HepG2 (cell line): ENCODE results near the gene NTRK2. TPM values are rescaled to one million over a fixed set of nuclear protein-coding genes. Genes with fewer than 3 reads are reported as not detected.

Source experiments
- ATAC-seq: fragments of 200-7000 bp; cut with Tn5 transposase; 3 replicates; pipeline ENCODE4 v1.9.1; 2020; ENCODE audit warnings: mild to moderate bottlenecking, moderate library complexity
- BruUV-seq: library from RNA; stranded (reverse); fragments of 400-500 nt; replicated peaks from 2 replicates; lab custom pipeline; 2021; lab: Mats Ljungman, UMichigan
- CTCF ChIA-PET: fragments of 300-600 bp; formaldehyde crosslinking; extraction: SDS; loops from one replicate; lab custom pipeline; 2021; ENCODE audit warnings: low total read pairs, inconsistent platforms, low intra/inter-chr PET ratio; lab: Yijun Ruan, JAX
- POLR2A ChIA-PET: fragments of 350-600 bp; sonication (Branson Sonifier 250); formaldehyde crosslinking; loops from one replicate; lab custom pipeline; 2020; ENCODE audit warnings: antibody characterized with exemption, inconsistent platforms; lab: Yijun Ruan, JAX
- DNase-seq: peaks from one replicate; pipeline ENCODE4 v3.0.0-alpha.2; 2015; ENCODE audit warnings: low spot score
- FAIRE-seq: peaks from 3 replicates; lab custom pipeline; 2011; peaks lifted over from hg19 to GRCh38; lab: Jason Lieb, UNC
- H2AFZ ChIP-seq: one replicate; pipeline ENCODE4 v1.6.1; 2011; ENCODE audit warnings: low read length, inconsistent platforms
- H3K27ac ChIP-seq: fragments of 300-600 bp; 3 replicates; pipeline ENCODE4 v1.8.0; 2011; ENCODE audit warnings: mixed run types, mild to moderate bottlenecking, mixed read lengths, low read length, inconsistent platforms; ENCODE audit not compliant: insufficient read depth; ENCODE audit errors: extremely low read length
- H3K27me3 ChIP-seq, 2 experiments: fragments of 200-600 bp in 1 of 2; 2 replicates in 1 of 2; 3 replicates in 1 of 2; pipeline versions ENCODE4 v1.6.0 to v1.8.0; 2011; ENCODE audit warnings: low read length in 2 of 2, mild to moderate bottlenecking in 2 of 2, moderate library complexity in 2 of 2, inconsistent platforms in 1 of 2; ENCODE audit not compliant: insufficient read depth in 2 of 2, control insufficient read depth in 1 of 2
- H3K36me3 ChIP-seq, 2 experiments: fragments of 200-600 bp in 1 of 2; replicated peaks in 1 of 2; 2 replicates in 1 of 2; 3 replicates in 1 of 2; pipeline versions ENCODE4 v1.5.1 to v1.8.0; 2011; ENCODE audit warnings: low read length in 2 of 2, inconsistent platforms in 1 of 2; ENCODE audit not compliant: insufficient read depth in 2 of 2, control insufficient read depth in 1 of 2
- H3K4me1 ChIP-seq: 2 replicates; pipeline ENCODE4 v1.5.1; 2012; ENCODE audit warnings: low read length, inconsistent platforms; ENCODE audit not compliant: insufficient read depth
- H3K4me2 ChIP-seq: 2 replicates; pipeline ENCODE4 v1.6.0; 2011; ENCODE audit warnings: low read depth, low read length, inconsistent platforms
- H3K4me3 ChIP-seq, 3 experiments: fragments of 200-600 bp in 1 of 3; sonication (generic), shearing (Covaris generic) in 1 of 3; replicated peaks in 1 of 3; 2 replicates each; pipeline ENCODE4 v1.5.1; 2011 to 2016; ENCODE audit warnings: low read length in 3 of 3, inconsistent platforms in 2 of 3, low read depth in 2 of 3, mild to moderate bottlenecking in 2 of 3, control low read depth in 1 of 3, mixed read lengths in 1 of 3; ENCODE audit not compliant: insufficient read depth in 1 of 3
- H3K79me2 ChIP-seq: one replicate; pipeline ENCODE4 v1.6.1; 2011; ENCODE audit warnings: low read length, inconsistent platforms; ENCODE audit not compliant: insufficient read depth
- H3K9ac ChIP-seq: 2 replicates; pipeline ENCODE4 v1.6.0; 2011; ENCODE audit warnings: mild to moderate bottlenecking, low read depth, low read length, inconsistent platforms; ENCODE audit not compliant: insufficient read depth
- H3K9me3 ChIP-seq: 2 replicates; pipeline ENCODE4 v1.5.1; 2012; ENCODE audit warnings: mild to moderate bottlenecking, low read length
- H4K20me1 ChIP-seq: 2 replicates; pipeline ENCODE4 v1.6.0; 2011; ENCODE audit warnings: inconsistent platforms, mild to moderate bottlenecking, low read length, moderate library complexity; ENCODE audit not compliant: insufficient read depth
- FOSL1 ChIP-seq: sonication (generic); formaldehyde crosslinking; IDR thresholded peaks from 2 replicates; pipeline ENCODE4 v1.9.0; 2021; ENCODE audit warnings: missing genetic modification reagents, borderline replicate concordance
- FOXA1 ChIP-seq, 2 experiments: fragments of 450-650 bp in 1 of 2; sonication (generic) in 1 of 2; formaldehyde crosslinking in 1 of 2; IDR thresholded peaks; 2 replicates each; pipeline versions ENCODE4 v1.4.0 to v1.6.1; 2016 to 2020; ENCODE audit warnings: missing genetic modification reagents in 1 of 2
- HOXA3 ChIP-seq: sonication (generic); formaldehyde crosslinking; IDR thresholded peaks from 2 replicates; pipeline ENCODE4 v1.5.0; 2020; ENCODE audit warnings: missing genetic modification reagents
- NR2C2 ChIP-seq: sonication (generic); formaldehyde crosslinking; IDR thresholded peaks from 2 replicates; pipeline ENCODE4 v1.4.0; 2020; ENCODE audit warnings: missing genetic modification reagents, mild to moderate bottlenecking, moderate library complexity, borderline replicate concordance
- RNF2 ChIP-seq: fragments of 450-650 bp; conservative IDR thresholded peaks from 2 replicates; pipeline ENCODE4 v1.6.1; 2016; ENCODE audit warnings: low read depth
- ZBTB2 ChIP-seq: sonication (generic); formaldehyde crosslinking; IDR thresholded peaks from 2 replicates; pipeline ENCODE4 v1.8.0; 2022; ENCODE audit warnings: low read depth, missing genetic modification reagents
- ZNF18 ChIP-seq: sonication (generic); formaldehyde crosslinking; IDR thresholded peaks from 2 replicates; pipeline ENCODE4 v1.8.0; 2022; ENCODE audit warnings: mild to moderate bottlenecking, missing genetic modification reagents; ENCODE audit not compliant: insufficient replicate concordance
- ZSCAN30 ChIP-seq: sonication (generic); formaldehyde crosslinking; IDR thresholded peaks from 2 replicates; pipeline ENCODE4 v1.5.0; 2020; ENCODE audit warnings: mild to moderate bottlenecking, missing genetic modification reagents
- WGBS: methylation state at CpG from one replicate; pipeline ENCODE4 v1.1.6; 2017; ENCODE audit warnings: low lambda C conversion rate; 5-methylcytosine and 5-hydroxymethylcytosine counted together
- in situ Hi-C: cut with HindIII; loops from 2 replicates; pipeline ENCODE4 v1.10.0; 2017; ENCODE audit warnings: low pct_unique_long_range_greater_than_20kb; ENCODE audit not compliant: extremely low pct_ligation_motif_present
- intact Hi-C: fragments of 100-400 bp; cut with micrococcal nuclease; formaldehyde crosslinking; loops from one replicate; pipeline ENCODE4 v1.10.0; 2022; ENCODE audit not compliant: unreplicated experiment
- polyA plus RNA-seq, 8 experiments: library from polyadenylated mRNA; depleted of rRNA in 3 of 8; stranded (reverse) in 7 of 8; unstranded in 1 of 8; fragments of >200 nt; fragmentation: Illumina TruSeq in 4 of 8; extraction: Trizol in 4 of 8; gene quantifications; 2 replicates each; pipeline versions ENCODE4 v1.2.1 to v1.2.3, GENCODE V29; 2011 to 2016; ENCODE audit warnings: low read depth in 4 of 8, missing spikeins in 1 of 8, mixed read lengths in 1 of 8; ENCODE audit not compliant: insufficient read depth in 1 of 8
- total RNA-seq, 5 experiments: library from RNA; depleted of rRNA; stranded (reverse); fragments of >200 nt; fragmentation: Illumina TruSeq; extraction: Trizol; gene quantifications; 2 replicates each; pipeline ENCODE4 v1.2.3, GENCODE V29; 2016; ENCODE audit warnings: low read depth in 1 of 5

NTRK2 gene
- total and polyA plus RNA-seq, 2 of the 13 experiments (the other 11 are each of a cell fraction or from before 2014, with no cell fraction given), result not detected

GRCh38 chr9:85016384-85017006, 347.0 kb downstream of the NTRK2 start:
- FAIRE-seq, result no peak

More at GRCh38 chr9:85016384-85017006, 347.0 kb downstream of the NTRK2 start:
- BruUV-seq, result no TSS peak
- DNase-seq (peak; percentile 53), ATAC-seq (no peak)
- Histone ChIP-seq H3K36me3 (no peaks in the 10 kb centered on the region), H2AFZ (no peak overlapping the region), H3K79me2 (no peaks in the 10 kb centered on the region), H3K27ac (no peak overlapping the region), H3K4me3 (no peak overlapping the region), H3K4me1 (peaks cover 21% of the 10 kb centered on the region), H3K9me3 (no peaks in the 10 kb centered on the region), H4K20me1 (no peaks in the 10 kb centered on the region), H3K4me2 (no peak overlapping the region), H3K27me3 (no peaks in the 10 kb centered on the region), H3K9ac (no peak overlapping the region)
- 30% methylated on average over 3 of the region's 3 CpGs for WGBS
- CTCF ChIA-PET, result no interaction called here
- in situ Hi-C loops, result no loop called here
- no peak for TF ChIP-seq ZSCAN30 (CRISPR knock-in tag)
- no peak for TF ChIP-seq HOXA3
- no peak for TF ChIP-seq FOSL1 (CRISPR knock-in tag)
- no peak for TF ChIP-seq NR2C2 (CRISPR knock-in tag)
- no peak for TF ChIP-seq ZNF18 (CRISPR knock-in tag)
- TF ChIP-seq FOXA1 (IDR thresholded peaks at IDR 0.05), result no peak
- no peak for TF ChIP-seq FOXA1 (CRISPR knock-in tag; IDR thresholded peaks at IDR 0.05)
- no peak for TF ChIP-seq RNF2
- no peak for TF ChIP-seq ZBTB2 (CRISPR knock-in tag)
- POLR2A ChIA-PET, result no interaction called here
- intact Hi-C loops, result no loop called here
